SJCRH30 (cell line): ENCODE results near the gene PRKCE. TPM values are rescaled to one million over a fixed set of nuclear protein-coding genes. Genes with fewer than 3 reads are reported as not detected.

ENCODE experiments used
- DNase-seq, 2 experiments: peaks; one replicate each; pipeline ENCODE4 v3.0.0-alpha.2; 2015 to 2020
- H3K27ac ChIP-seq: fragments of 250-450 bp; sonication (Bioruptor Pico); 2 replicates; pipeline ENCODE4 v1.5.1; 2020; ENCODE audit warnings: mild to moderate bottlenecking, moderate library complexity
- H3K27me3 ChIP-seq: fragments of 250-450 bp; sonication (Bioruptor Pico); 2 replicates; pipeline ENCODE4 v1.5.1; 2020; ENCODE audit warnings: mild to moderate bottlenecking, moderate library complexity
- H3K36me3 ChIP-seq: fragments of 250-450 bp; sonication (Bioruptor Pico); 2 replicates; pipeline ENCODE4 v1.5.1; 2020; ENCODE audit warnings: mild to moderate bottlenecking, moderate library complexity
- H3K4me1 ChIP-seq: fragments of 250-450 bp; sonication (Bioruptor Pico); 2 replicates; pipeline ENCODE4 v1.5.1; 2020; ENCODE audit warnings: mild to moderate bottlenecking, moderate library complexity
- H3K4me3 ChIP-seq: fragments of 250-450 bp; sonication (Bioruptor Pico); 2 replicates; pipeline ENCODE4 v1.5.1; 2020; ENCODE audit warnings: mild to moderate bottlenecking, moderate library complexity
- H3K9me3 ChIP-seq: fragments of 250-450 bp; sonication (Bioruptor Pico); replicated peaks from 2 replicates; pipeline ENCODE4 v1.5.1; 2020; ENCODE audit warnings: mild to moderate bottlenecking, moderate library complexity
- total RNA-seq: library from RNA; depleted of rRNA; stranded (reverse); fragments of >200 nt; shearing (Covaris generic); gene quantifications from 2 replicates; pipeline ENCODE4 v1.2.3, GENCODE V29; 2014

Gene PRKCE
- total RNA-seq, 1 experiment from 2014 or later: 11.9 TPM

DNA sequence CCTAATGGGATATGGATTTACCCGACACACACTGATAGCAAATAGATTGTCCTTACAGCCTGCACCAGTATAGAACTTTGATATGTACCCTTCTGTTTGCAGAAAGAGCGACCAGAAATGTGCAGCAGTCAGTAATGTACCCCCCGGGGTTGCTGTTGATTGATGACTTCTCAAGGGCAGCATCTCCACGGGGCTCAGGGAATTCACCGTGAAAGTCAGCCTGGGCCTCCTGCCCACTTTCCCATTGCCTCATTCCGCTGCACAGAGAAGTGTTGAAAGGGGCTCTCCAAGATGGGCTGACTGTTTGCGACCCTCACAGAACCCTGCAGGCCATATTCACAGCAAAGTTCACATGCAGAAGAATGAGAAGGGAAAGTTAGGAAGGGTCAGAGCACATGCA is 241.3 kb downstream of the PRKCE start:
- Histone ChIP-seq H3K27ac (no peak overlapping the region), H3K36me3 (no peaks in the 10 kb centered on the region), H3K4me1 (peaks cover 27% of the 10 kb centered on the region), H3K27me3 (no peaks in the 10 kb centered on the region), H3K9me3 (no peaks in the 10 kb centered on the region), H3K4me3 (no peak overlapping the region)
- peak; percentile 46 to 65 for DNase-seq

GRCh38 chr2:45894211-45894610 is 242.7 kb downstream of the PRKCE start:
- no peak overlapping the region for H3K4me3 ChIP-seq
- H3K4me1 ChIP-seq: peaks cover 19% of the 10 kb centered on the region
- no peaks in the 10 kb centered on the region for H3K27me3 ChIP-seq
- no peaks in the 10 kb centered on the region for H3K36me3 ChIP-seq
- H3K9me3 ChIP-seq: no peaks in the 10 kb centered on the region
- no peak overlapping the region for H3K27ac ChIP-seq
- no peak for DNase-seq

GRCh38 chr2:45895241-45895861 is 243.9 kb downstream of the PRKCE start:
- Histone ChIP-seq H3K27ac (no peak overlapping the region), H3K27me3 (no peaks in the 10 kb centered on the region), H3K9me3 (no peaks in the 10 kb centered on the region), H3K4me3 (no peak overlapping the region), H3K36me3 (no peaks in the 10 kb centered on the region), H3K4me1 (peaks cover 10% of the 10 kb centered on the region)
- no peak for DNase-seq

GRCh38 chr2:45896311-45896710 is 244.8 kb downstream of the PRKCE start:
- no peaks in the 10 kb centered on the region for H3K27me3 ChIP-seq
- no peak for DNase-seq
- no peaks in the 10 kb centered on the region for H3K9me3 ChIP-seq
- no peak overlapping the region for H3K4me3 ChIP-seq
- peaks cover 10% of the 10 kb centered on the region for H3K4me1 ChIP-seq
- no peaks in the 10 kb centered on the region for H3K36me3 ChIP-seq
- H3K27ac ChIP-seq: no peak overlapping the region

GRCh38 chr2:45897842-45898241 is 246.4 kb downstream of the PRKCE start:
- DNase-seq: no peak
- H3K27me3 ChIP-seq: no peaks in the 10 kb centered on the region
- no peak overlapping the region for H3K4me3 ChIP-seq
- peaks cover 2% of the 10 kb centered on the region; the same call in 1 of the 2 replicates for H3K4me1 ChIP-seq
- H3K36me3 ChIP-seq: no peaks in the 10 kb centered on the region
- H3K27ac ChIP-seq: no peak overlapping the region
- no peaks in the 10 kb centered on the region for H3K9me3 ChIP-seq

DNA sequence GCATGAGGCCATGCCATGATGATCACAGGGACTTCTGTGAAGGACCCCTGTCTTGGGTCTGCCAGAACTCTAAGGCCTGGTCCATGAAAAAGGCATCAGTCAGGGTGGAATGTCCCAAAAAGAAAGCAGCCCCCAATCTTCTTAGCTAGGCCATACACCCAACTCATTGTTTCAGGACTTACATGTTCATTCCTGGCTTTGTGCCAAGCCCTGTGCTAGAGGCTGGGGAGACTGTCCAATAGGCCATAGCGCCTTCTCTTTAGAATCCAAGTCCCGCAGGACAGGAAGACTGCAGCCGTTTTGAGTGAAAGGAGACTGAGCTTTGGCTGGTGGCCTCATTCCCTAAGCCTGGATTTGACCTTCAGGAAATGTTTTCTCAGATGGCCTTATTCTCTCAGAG is 247.3 kb downstream of the PRKCE start:
- Histone ChIP-seq H3K4me1 (no peaks in the 10 kb centered on the region), H3K27me3 (no peaks in the 10 kb centered on the region), H3K36me3 (no peaks in the 10 kb centered on the region), H3K27ac (no peak overlapping the region), H3K9me3 (no peaks in the 10 kb centered on the region), H3K4me3 (no peak overlapping the region)
- DNase-seq: peak; percentile 39 to 65

DNA sequence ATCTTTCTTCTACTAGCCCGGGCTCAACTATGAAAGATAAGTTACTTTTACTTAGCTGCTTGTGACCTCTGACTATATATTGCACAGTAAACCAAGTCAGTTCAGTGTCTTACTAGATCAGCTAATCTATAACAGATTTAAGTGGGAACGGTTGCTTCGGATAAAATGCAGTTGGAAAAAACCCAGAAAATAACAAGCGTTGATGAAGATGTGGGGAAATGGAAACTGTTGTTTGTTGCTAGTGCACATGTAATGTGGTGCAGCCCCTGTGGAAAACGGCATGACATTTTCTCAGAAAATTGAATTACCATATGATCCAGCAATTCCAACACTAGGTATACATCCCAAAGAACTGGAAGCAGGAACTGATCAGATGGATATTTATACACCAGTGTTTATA is 248.5 kb downstream of the PRKCE start:
- Histone ChIP-seq H3K4me3 (no peak overlapping the region), H3K27me3 (no peaks in the 10 kb centered on the region), H3K9me3 (no peaks in the 10 kb centered on the region), H3K4me1 (peaks cover 9% of the 10 kb centered on the region), H3K27ac (no peak overlapping the region), H3K36me3 (no peaks in the 10 kb centered on the region)
- DNase-seq: no peak

- no peak for DNase-seq
- no peaks in the 10 kb centered on the region for H3K9me3 ChIP-seq
- H3K36me3 ChIP-seq: no peaks in the 10 kb centered on the region
- H3K27me3 ChIP-seq: no peaks in the 10 kb centered on the region
- no peak overlapping the region for H3K4me3 ChIP-seq
- H3K27ac ChIP-seq: no peak overlapping the region
- H3K4me1 ChIP-seq: peaks cover 14% of the 10 kb centered on the region
These were observed 250.1 kb downstream of the PRKCE start for GRCh38 chr2:45901468-45902032.

- Histone ChIP-seq H3K4me1 (peaks cover 14% of the 10 kb centered on the region), H3K27me3 (no peaks in the 10 kb centered on the region), H3K36me3 (no peaks in the 10 kb centered on the region), H3K27ac (no peak overlapping the region), H3K4me3 (no peak overlapping the region), H3K9me3 (no peaks in the 10 kb centered on the region)
- no peak for DNase-seq
These were observed 250.9 kb downstream of the PRKCE start for GRCh38 chr2:45902380-45902779.

DNA sequence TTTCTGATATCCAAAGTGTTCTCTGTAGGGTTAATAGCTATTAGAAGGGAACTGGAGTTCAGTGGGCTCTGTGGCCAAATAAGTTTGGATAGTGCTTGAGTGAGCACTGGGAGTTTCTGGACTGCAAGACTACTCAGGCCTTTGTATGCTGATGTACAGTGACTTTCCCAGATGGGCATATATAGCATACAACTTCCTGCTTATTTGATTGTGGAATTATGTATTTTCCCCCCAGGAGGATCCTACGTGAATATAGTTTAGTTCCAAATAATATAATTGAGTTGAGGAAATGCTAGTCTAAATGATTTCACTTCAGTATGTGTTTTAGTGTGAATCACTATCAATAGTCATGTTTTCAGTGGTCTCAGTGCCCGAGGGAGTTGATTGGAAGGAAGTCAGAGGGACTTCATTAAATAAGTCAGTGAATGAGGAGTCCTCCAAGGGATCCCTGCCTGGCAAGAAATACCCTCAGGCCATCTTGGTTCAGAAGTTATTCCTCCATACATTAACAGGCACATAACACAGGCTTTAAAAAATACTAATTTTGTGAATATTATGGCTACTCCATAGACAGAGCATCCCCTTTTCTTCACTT is 251.4 kb downstream of the PRKCE start:
- no peak for DNase-seq
- Histone ChIP-seq H3K27me3 (no peaks in the 10 kb centered on the region), H3K27ac (no peak overlapping the region), H3K4me1 (peaks cover 15% of the 10 kb centered on the region), H3K4me3 (no peak overlapping the region), H3K36me3 (no peaks in the 10 kb centered on the region), H3K9me3 (no peaks in the 10 kb centered on the region)

GRCh38 chr2:45904267-45904945 is 252.9 kb downstream of the PRKCE start:
- H3K4me1 ChIP-seq: peaks cover 29% of the 10 kb centered on the region
- DNase-seq: peak; percentile 64 to 74
- peak overlapping the region; percentile 50 for H3K27ac ChIP-seq
- H3K9me3 ChIP-seq: no peaks in the 10 kb centered on the region
- no peak overlapping the region for H3K4me3 ChIP-seq
- no peaks in the 10 kb centered on the region for H3K36me3 ChIP-seq
- H3K27me3 ChIP-seq: no peaks in the 10 kb centered on the region

GRCh38 chr2:45904946-45905631 is 253.6 kb downstream of the PRKCE start:
- Histone ChIP-seq H3K27ac (peak overlapping the region; percentile 50), H3K9me3 (no peaks in the 10 kb centered on the region), H3K27me3 (no peaks in the 10 kb centered on the region), H3K4me3 (no peak overlapping the region), H3K4me1 (peaks cover 36% of the 10 kb centered on the region), H3K36me3 (no peaks in the 10 kb centered on the region)
- DNase-seq: no peak

- no peaks in the 10 kb centered on the region for H3K36me3 ChIP-seq
These were observed 254.1 kb downstream of the PRKCE start for GRCh38 chr2:45905632-45905958.

DNA sequence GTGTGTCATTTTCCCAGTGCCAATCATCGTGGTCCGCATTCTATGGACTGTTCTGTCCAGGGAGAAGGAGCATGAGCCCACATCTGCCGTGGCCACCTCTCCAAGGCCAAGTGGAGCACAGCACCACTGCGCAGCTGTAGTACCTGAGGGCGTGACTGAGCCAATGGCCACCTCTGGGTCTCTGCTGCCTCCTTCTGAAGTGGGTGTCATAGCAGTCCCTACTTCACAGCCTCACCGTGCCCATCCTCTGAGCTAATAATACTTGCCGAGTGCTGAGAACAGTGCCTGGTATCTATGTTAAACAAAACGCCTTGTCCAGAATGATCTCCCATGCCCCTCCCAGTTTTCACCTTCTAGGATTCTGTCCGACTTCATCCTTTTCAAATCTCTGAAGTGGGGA is 256.1 kb downstream of the PRKCE start:
- peaks cover 39% of the 10 kb centered on the region for H3K4me1 ChIP-seq
- H3K9me3 ChIP-seq: no peaks in the 10 kb centered on the region
- no peaks in the 10 kb centered on the region for H3K27me3 ChIP-seq
- H3K4me3 ChIP-seq: no peak overlapping the region
- H3K36me3 ChIP-seq: no peaks in the 10 kb centered on the region
- no peak for DNase-seq
- H3K27ac ChIP-seq: peak overlapping the region; percentile 93

More at GRCh38 chr2:45905632-45905958, 254.1 kb downstream of the PRKCE start:
- Histone ChIP-seq H3K27ac (peak overlapping the region; percentile 50; the same call in 1 of the 2 replicates), H3K4me1 (peaks cover 39% of the 10 kb centered on the region), H3K4me3 (no peak overlapping the region), H3K9me3 (no peaks in the 10 kb centered on the region), H3K27me3 (no peaks in the 10 kb centered on the region)
- DNase-seq: no peak
